Keratinocyte (primary cell): ENCODE results near the gene CAPN14. TPM values are rescaled to one million over a fixed set of nuclear protein-coding genes. Genes with fewer than 3 reads are reported as not detected.

Source experiments
- DNase-seq: peaks from one replicate; pipeline ENCODE4 v3.0.0-alpha.2; 2011; ENCODE audit warnings: low read depth, missing footprints, low spot score
- FAIRE-seq: peaks from 2 replicates; lab custom pipeline; 2011; peaks lifted over from hg19 to GRCh38; lab: Jason Lieb, UNC
- H2AFZ ChIP-seq: 2 replicates; pipeline ENCODE4 v1.6.0; 2012; ENCODE audit warnings: low read length, control low read depth, inconsistent platforms; ENCODE audit not compliant: control insufficient read depth
- H3K27ac ChIP-seq: 2 replicates; pipeline ENCODE4 v1.5.1; 2011; ENCODE audit warnings: low read length; ENCODE audit not compliant: control insufficient read depth, insufficient read depth
- H3K27me3 ChIP-seq: 3 replicates; pipeline ENCODE4 v1.6.0; 2011; ENCODE audit warnings: low read length; ENCODE audit not compliant: control insufficient read depth, insufficient read depth; ENCODE audit errors: extremely low read depth
- H3K36me3 ChIP-seq, 2 experiments: 2 replicates in 1 of 2; 3 replicates in 1 of 2; pipeline ENCODE4 v1.5.1; 2011; ENCODE audit warnings: low read length in 2 of 2, mild to moderate bottlenecking in 1 of 2; ENCODE audit not compliant: control insufficient read depth in 2 of 2, insufficient read depth in 2 of 2; ENCODE audit errors: extremely low read depth in 1 of 2
- H3K4me1 ChIP-seq: 3 replicates; pipeline ENCODE4 v1.5.1; 2011; ENCODE audit warnings: low read length; ENCODE audit not compliant: control insufficient read depth, insufficient read depth; ENCODE audit errors: extremely low read depth
- H3K4me2 ChIP-seq: 3 replicates; pipeline ENCODE4 v1.6.0; 2011; ENCODE audit warnings: low read depth, low read length; ENCODE audit not compliant: control insufficient read depth, insufficient read depth; ENCODE audit errors: extremely low read depth
- H3K4me3 ChIP-seq, 3 experiments: fragments of 200-600 bp in 1 of 3; sonication (generic) in 1 of 3; 2 replicates in 2 of 3; 3 replicates in 1 of 3; pipeline ENCODE4 v1.5.1; 2011 to 2016; ENCODE audit warnings: low read length in 3 of 3, mild to moderate bottlenecking in 3 of 3, control low read depth in 2 of 3, inconsistent platforms in 1 of 3, low read depth in 1 of 3, mixed read lengths in 1 of 3, mixed run types in 1 of 3, moderate library complexity in 1 of 3; ENCODE audit not compliant: control insufficient read depth in 2 of 3, insufficient read depth in 2 of 3; ENCODE audit errors: extremely low read depth in 1 of 3
- H3K79me2 ChIP-seq: 2 replicates; pipeline ENCODE4 v1.6.0; 2012; ENCODE audit warnings: low read length; ENCODE audit not compliant: control insufficient read depth, insufficient read depth
- H3K9ac ChIP-seq: 3 replicates; pipeline ENCODE4 v1.6.0; 2011; ENCODE audit warnings: low read length; ENCODE audit not compliant: control insufficient read depth, insufficient read depth; ENCODE audit errors: extremely low read depth
- H3K9me1 ChIP-seq: 3 replicates; pipeline ENCODE4 v1.6.0; 2011; ENCODE audit warnings: low read length; ENCODE audit not compliant: control insufficient read depth, insufficient read depth; ENCODE audit errors: extremely low read depth
- H3K9me3 ChIP-seq: 2 replicates; pipeline ENCODE4 v1.5.1; 2012; ENCODE audit warnings: low read depth, low read length; ENCODE audit not compliant: control insufficient read depth
- H4K20me1 ChIP-seq: 3 replicates; pipeline ENCODE4 v1.6.0; 2011; ENCODE audit warnings: low read length; ENCODE audit not compliant: control insufficient read depth, insufficient read depth; ENCODE audit errors: extremely low read depth
- EZH2 ChIP-seq: IDR thresholded peaks from one replicate; pipeline ENCODE4 v1.6.1; 2012; ENCODE audit warnings: inconsistent platforms, mild to moderate bottlenecking, low read length, moderate library complexity
- dilution Hi-C: fragments of 300-500 bp; cut with MboI; formaldehyde crosslinking; loops from one replicate; pipeline ENCODE4 v1.7.0; 2020; ENCODE audit warnings: low sequenced_read_pairs; ENCODE audit not compliant: extremely low pct_ligation_motif_present
- polyA plus RNA-seq, 5 experiments: library from polyadenylated mRNA; depleted of rRNA in 3 of 5; stranded (reverse) in 3 of 5; stranded (forward) in 1 of 5; unstranded in 1 of 5; fragments of >200 nt; gene quantifications; 1 replicate in 1 of 5; 2 replicates in 3 of 5; 3 replicates in 1 of 5; pipeline versions ENCODE4 v1.2.1 to v1.2.3, GENCODE V29; 2011 to 2012; ENCODE audit warnings: missing spikeins in 2 of 5, low read depth in 1 of 5, low replicate concordance in 1 of 5
- TF ChIP-seq, protein P1 (sequence below), 3 experiments: IDR thresholded peaks in 1 of 3; conservative IDR thresholded peaks in 1 of 3; optimal IDR thresholded peaks in 1 of 3; 2 replicates in 2 of 3; 3 replicates in 1 of 3; pipeline versions ENCODE3 to v1.5.1; 2011; ENCODE audit warnings: low read length in 3 of 3, mild to moderate bottlenecking in 3 of 3, moderate library complexity in 2 of 3, control low read depth in 1 of 3, inconsistent platforms in 1 of 3; ENCODE audit not compliant: insufficient read depth in 2 of 3; ENCODE audit errors: extremely low read depth in 1 of 3

The CAPN14 gene
- polyA plus RNA-seq, 1 donor (not counting 4 experiments of a cell fraction or from before 2014, with no cell fraction given), result 1.1 TPM

DNA sequence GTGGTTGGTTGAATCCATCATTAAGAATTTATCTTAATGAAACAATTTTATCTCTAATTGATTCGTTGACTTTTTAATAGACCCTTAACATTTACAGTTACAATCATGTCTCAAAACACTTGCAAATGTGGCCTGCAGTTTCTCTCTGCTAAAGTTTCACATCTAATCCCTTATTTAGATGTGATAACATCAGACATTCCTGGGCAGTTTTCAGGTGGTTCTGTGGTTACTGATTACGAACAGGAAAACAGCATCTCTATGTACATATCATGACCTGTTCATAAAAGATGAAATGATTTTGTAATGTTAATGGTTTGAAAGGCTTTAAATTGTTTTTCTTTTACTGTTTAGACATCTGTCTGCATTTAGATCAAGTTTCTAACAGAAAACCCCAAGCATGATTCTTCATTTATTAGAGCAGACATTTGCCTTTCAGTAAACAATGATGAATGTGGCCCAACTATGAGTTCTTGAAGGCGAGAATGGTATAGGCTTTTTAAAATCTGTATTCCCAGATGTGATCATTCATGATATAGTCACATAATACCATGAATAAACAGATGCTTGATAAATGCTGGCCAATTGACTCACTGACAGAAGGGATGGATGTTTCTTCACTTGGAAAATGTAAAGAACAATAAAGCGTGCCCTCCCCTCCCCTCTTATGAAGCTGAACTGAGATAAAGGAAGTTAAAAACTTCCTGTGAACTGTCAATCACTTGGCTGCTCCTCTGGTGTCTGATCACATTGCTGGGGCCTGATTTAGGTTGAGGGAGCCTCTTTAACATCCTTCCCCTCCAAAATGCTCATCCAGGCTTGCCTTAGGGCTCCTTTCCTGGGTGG lies 3.5 kb downstream of the CAPN14 start:
- Histone ChIP-seq H3K79me2 (no peaks in the 10 kb centered on the region), H3K4me3 (no peak overlapping the region), H3K9me1 (no peaks in the 10 kb centered on the region), H2AFZ (no peak overlapping the region), H3K9me3 (no peaks in the 10 kb centered on the region), H4K20me1 (no peaks in the 10 kb centered on the region), H3K9ac (no peak overlapping the region), H3K4me1 (peaks cover 11% of the 10 kb centered on the region), H3K27ac (no peak overlapping the region), H3K4me2 (no peak overlapping the region), H3K36me3 (no peaks in the 10 kb centered on the region), H3K27me3 (no peaks in the 10 kb centered on the region)
- FAIRE-seq (peak; percentile 70), DNase-seq (no peak)
- TF ChIP-seq, protein P1, sequence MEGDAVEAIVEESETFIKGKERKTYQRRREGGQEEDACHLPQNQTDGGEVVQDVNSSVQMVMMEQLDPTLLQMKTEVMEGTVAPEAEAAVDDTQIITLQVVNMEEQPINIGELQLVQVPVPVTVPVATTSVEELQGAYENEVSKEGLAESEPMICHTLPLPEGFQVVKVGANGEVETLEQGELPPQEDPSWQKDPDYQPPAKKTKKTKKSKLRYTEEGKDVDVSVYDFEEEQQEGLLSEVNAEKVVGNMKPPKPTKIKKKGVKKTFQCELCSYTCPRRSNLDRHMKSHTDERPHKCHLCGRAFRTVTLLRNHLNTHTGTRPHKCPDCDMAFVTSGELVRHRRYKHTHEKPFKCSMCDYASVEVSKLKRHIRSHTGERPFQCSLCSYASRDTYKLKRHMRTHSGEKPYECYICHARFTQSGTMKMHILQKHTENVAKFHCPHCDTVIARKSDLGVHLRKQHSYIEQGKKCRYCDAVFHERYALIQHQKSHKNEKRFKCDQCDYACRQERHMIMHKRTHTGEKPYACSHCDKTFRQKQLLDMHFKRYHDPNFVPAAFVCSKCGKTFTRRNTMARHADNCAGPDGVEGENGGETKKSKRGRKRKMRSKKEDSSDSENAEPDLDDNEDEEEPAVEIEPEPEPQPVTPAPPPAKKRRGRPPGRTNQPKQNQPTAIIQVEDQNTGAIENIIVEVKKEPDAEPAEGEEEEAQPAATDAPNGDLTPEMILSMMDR (optimal IDR thresholded peaks at IDR 0.05 in 1 of 3, IDR thresholded peaks at IDR 0.05 in 1 of 3, conservative IDR thresholded peaks at IDR 0.05 in 1 of 3; ENCODE audit: extremely low read depth in 1 of 3, insufficient read depth in 2 of 3, low read length in 3 of 3), result no peak
- TF ChIP-seq EZH2, result no peak
- dilution Hi-C loops, result no loop called here

DNA sequence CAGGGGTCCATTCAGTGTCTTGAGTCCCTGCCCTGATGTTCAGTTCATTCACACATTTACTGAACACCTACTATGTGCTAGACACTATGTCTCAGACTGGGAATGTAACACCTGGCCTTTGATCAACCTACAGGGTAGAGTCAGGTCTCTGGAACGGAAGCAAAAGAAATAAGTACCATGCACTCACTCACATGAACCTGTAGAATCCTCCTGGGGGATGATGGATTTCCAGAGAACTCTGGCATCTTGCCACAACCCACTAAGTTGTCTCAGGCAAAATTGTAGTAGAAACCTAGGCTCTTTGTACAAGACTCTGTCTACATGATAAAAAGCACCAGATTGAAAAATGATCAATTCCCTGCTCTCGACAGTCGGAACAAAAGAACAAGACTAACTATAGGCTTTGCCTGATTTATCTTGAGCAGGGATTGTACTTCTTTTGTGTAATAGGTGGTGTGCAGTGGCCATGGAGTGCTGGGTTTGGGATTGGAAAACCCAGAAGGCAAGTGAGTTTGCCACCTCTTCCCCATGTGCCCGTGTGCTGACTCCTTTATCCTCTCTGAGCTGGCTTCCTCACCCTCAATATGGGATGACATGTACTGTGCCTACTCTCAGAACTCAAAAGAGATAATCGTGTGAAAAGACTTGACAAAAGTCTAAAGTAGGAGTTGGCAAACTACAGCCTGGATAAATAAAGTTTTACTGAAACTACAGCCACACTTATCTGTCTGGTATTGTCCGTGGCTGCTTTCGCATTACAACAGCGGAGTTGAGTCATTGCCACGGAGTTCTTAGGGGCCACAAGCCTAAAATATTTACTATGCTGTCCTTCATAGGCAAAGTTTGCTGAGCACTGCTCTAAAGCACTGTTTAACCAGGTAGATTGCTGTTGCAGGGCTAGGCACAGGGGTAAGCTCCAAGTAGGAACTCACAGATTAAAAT lies 4.4 kb downstream of the CAPN14 start:
- no peaks in the 10 kb centered on the region for H3K9me3 ChIP-seq
- H3K4me3 ChIP-seq, result no peak overlapping the region
- no peaks in the 10 kb centered on the region for H3K9me1 ChIP-seq
- H3K9ac ChIP-seq, result no peak overlapping the region
- FAIRE-seq (no peak), DNase-seq (no peak)
- H2AFZ ChIP-seq, result no peak overlapping the region
- dilution Hi-C loops, result no loop called here
- no peak for TF ChIP-seq EZH2
- TF ChIP-seq, protein P1 (optimal IDR thresholded peaks at IDR 0.05 in 1 of 3, IDR thresholded peaks at IDR 0.05 in 1 of 3, conservative IDR thresholded peaks at IDR 0.05 in 1 of 3; ENCODE audit: extremely low read depth in 1 of 3, insufficient read depth in 2 of 3, low read length in 3 of 3), result no peak
- no peaks in the 10 kb centered on the region for H3K36me3 ChIP-seq
- no peaks in the 10 kb centered on the region for H4K20me1 ChIP-seq
- no peaks in the 10 kb centered on the region for H3K79me2 ChIP-seq
- H3K4me1 ChIP-seq, result peaks cover 8% of the 10 kb centered on the region
- H3K4me2 ChIP-seq, result no peak overlapping the region
- H3K27me3 ChIP-seq, result no peaks in the 10 kb centered on the region
- H3K27ac ChIP-seq, result no peak overlapping the region
